HG03575 (cell line): ENCODE results near the gene WDR64.
"Not testable (repeated sequence)": the region's sequence is repeated elsewhere in the genome, so short reads cannot be mapped to it uniquely, and the experiment has no call there.

Experiments used
- ATAC-seq: cut with Tn5 transposase; IDR thresholded peaks from one replicate; pipeline ENCODE4 v1.9.1; 2021; ENCODE audit not compliant: unreplicated experiment, insufficient number of reproducible peaks, low FRiP score; ENCODE audit errors: extremely low read depth

WDR64 gene

DNA sequence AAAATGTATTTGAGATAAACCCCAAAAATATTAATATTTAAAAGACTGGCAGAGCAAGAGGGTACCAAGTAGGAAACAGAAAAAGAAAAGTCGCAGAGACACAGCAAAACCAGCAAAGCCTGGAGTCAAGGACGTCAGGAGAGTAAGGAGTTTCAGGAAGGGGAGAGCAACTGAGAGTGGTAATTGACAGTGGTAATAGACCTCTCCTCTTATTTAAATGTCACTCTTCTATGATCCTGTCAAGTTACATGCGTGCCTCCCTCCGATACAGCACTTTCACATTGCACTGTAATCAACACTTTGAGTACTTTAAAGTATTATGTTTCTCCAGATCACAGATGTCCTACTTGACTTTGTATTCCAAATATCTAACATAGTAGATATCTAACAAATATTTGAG, 113.3 kb downstream of the WDR64 start:
- ATAC-seq, result no peak

DNA sequence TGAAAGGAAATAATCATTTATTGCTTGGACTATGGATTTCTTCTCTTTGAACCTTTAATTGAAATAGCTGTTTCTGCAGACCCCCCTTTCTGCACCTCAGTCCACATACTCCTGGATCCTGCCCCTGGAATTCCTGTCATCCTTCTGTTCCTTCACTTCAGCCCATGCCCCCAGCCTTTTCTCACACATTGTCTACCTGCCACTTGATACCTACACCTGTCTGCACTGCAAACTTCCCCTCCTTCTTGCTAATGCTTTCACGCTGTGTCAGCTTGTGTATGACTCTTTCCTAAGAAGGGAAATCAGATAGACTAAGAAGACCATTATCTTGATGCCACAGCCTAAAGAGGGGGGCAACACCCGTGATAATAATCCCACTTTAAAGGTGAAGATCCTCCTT, 115.7 kb downstream of the WDR64 start:
- no peak for ATAC-seq

DNA sequence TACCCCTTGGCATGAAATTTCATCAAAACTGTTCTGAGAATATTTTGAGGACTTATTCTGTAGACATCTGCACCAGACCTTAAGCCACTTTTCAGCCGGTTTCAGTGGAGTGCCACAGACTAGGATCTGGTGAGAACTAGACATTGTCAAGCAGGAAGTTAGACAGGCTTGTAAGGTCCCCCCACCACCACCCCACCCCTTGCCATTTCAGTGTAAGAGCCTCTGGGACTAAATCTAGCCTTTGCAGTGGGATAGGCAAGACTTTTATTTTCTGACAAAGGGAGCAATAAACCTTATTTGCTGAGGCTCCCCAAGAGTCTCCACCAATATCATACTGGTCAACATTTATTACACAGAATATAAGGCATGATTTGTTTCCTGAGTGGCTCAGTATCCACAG, 118.0 kb downstream of the WDR64 start:
- ATAC-seq, result no peak

DNA sequence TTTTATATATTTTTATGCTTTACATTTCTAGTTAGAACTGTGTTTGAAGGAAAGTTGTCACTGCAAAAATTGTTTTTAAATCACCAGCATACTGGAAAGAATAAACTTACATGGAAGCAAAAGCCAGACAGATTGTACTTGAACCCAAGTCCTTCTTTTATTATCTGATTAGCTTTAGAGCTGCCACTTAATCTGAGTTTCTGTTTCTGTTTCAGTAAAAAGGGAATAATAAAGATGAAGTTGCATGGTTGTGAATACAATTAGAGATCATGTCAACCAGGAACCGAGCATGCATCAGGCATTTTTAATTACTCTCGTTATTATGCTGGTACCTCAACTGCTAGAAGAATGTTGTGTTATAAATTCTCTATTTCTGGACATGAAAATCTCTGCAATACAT, 119.0 kb downstream of the WDR64 start:
- ATAC-seq, result no peak

DNA sequence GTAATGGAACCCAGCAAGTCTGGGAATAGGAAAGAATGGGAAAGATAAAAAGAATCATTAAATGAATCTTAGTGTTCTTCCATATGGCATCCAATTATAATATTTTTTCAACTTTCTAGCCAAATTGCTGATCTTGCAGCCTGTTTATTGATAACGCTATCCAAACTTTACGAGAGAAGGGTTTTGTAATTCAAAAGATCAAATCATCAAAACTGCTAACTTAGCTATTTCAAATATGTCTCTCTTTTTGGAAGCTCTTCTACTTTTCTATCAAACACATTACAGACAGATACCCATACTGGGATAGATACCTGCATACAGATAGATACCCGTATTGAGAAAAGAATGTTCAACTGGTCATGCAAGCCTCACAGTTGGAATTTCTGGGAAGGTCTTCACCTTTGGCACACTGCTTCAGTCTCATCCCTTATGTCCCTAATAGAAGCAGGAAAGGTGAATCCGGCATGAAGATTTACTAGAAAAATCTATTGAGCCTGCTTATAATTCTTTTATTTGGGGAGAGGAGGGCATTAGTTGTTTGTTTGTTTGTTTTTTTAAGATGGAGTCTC, 120.9 kb downstream of the WDR64 start:
- ATAC-seq, result no peak

DNA sequence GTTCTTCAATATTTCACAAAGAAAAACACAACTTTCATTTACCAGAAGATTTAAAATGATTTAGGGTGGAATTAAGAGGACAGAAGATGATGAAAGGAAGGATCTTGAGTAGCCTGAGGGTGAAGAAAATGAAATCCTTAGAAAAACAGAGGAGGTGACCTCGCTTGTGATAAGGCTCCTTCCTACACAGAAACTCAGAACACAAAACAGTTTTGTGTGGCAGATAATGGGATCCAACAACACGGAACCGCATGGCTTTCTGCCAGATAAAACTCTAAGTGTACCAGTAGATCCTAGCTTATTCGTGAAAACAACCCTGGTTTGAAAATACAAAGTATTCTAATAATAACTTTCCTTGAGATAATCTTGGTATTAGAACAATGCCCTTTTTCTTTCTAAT, 121.9 kb downstream of the WDR64 start:
- no peak for ATAC-seq

DNA sequence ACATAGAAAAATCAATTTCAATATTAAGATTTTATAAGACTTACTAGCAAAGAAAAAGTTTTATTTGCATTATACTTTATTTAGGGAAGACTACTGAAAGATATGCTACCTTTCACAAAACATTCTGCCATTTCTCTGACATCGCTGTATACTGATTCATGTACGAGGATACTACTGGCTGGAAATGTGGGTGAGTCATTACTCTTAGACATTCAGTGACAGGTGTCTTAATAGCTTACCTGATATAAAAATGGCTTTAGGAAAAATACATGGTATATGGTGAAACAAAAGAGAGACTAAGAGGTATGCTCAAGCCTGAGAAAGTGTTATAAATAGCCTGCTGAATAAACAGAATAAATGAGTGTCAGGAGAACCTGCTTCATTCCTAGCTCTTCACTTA, 122.9 kb downstream of the WDR64 start:
- no peak for ATAC-seq

DNA sequence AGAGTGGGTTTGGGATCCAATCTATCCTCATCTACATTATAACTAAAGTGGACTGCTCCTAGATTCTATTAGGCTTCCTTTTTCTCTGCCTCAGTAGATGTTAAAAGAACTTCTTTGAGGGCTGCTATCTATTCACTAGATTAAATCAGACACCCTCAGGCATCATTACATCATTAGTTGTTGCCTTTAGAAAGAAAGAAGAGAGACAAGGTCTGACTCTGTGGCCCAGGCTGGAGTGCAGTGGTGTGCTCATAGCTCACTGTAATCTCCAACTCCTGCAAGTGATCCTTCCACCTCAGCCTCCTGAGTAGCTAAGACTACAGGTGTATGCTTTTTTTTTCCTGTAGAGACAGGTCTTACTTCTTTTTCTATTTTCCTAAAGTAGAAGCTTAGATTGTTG, 124.8 kb downstream of the WDR64 start:
- no peak for ATAC-seq

DNA sequence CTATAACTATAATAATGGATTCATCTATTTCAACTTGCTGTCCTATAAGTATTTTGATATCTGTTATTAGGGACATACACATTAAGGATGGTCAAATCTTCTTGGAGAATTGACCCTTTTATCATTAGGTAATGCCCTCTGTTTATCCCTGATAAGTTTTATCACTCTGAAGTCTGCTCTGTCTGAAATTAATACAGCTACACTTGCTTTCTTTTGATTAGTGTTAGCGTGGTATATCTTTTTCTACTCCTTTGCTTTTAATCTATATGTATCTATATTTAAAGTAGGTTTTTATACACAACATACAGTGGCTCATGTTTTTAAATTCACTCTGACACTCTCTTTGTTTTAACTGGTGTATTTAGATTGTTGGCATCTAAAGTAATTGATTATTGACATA, 126.0 kb downstream of the WDR64 start:
- no peak for ATAC-seq

DNA sequence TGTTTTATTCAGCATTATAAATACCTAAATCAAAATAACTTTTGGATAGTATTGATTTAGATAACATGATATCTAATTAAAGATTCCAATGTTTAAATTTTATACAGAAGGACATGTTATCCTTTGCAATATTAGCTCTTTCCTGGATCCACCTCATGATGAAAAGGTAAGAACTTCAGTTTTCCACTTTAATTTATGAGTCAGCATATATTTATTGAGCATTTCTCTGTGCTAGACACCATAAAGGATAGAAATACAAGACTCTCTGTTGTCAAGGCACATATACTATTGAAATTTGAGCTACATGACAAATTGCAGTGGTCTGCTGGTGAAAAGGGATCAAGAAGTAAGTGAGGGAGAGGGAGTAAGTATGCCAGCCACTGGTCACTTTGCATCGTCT, 127.8 kb downstream of the WDR64 start:
- ATAC-seq, result no peak

DNA sequence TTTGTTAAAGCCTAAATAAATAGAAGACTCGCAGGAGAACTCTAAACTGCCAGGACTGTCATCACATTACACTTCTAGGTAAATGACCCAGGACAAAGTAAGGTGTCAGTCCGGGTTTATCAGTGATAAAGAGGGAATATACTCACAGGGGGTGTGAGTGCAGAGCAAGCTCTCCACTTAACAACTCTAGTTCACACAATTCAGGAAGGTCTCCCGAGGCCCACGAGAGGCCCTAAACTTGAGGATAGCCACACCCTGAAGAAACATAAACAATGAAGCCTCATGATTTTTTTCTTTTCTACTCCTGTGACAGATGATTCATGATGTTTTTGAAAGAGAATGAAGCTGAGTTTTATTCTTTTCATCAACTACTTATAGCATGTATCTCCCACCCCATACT, 130.3 kb downstream of the WDR64 start:
- no peak for ATAC-seq

DNA sequence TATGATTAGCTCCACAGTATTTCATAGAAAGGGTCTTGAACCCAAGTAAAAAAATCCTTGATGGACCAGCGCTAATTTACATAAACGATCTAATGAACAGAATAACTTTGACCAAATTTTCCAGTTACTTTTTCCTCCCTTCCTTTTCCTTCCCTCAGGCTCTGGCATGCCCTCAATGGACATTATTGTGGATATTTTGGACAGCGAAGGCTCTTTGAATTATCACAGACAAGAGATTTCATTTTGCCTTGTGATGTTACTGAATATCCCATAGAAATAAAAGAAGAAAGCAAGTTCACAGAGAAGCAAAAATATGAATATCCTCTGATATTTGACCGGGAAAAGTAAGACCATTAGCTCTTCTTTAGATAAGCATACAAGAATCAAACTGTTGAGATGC, 135.6 kb downstream of the WDR64 start:
- ATAC-seq, result no peak

DNA sequence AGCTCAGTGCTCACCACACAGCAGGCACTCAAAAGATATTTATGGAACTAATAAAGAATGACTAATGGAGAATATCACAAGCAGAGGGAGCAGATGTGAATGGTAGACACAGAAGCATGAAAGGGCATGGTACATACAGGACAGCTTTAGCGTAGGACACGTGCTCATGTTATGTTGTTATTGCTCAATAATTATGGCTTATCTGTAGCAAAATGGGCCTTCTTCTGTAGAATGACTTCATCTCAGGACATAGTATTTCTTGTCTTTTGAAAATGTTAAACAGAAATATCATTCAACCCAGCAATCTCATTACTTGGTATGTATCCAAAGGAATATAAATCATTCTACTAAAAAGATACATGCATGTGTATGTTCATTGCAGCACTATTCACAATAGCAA, 137.0 kb downstream of the WDR64 start:
- ATAC-seq, result no peak

DNA sequence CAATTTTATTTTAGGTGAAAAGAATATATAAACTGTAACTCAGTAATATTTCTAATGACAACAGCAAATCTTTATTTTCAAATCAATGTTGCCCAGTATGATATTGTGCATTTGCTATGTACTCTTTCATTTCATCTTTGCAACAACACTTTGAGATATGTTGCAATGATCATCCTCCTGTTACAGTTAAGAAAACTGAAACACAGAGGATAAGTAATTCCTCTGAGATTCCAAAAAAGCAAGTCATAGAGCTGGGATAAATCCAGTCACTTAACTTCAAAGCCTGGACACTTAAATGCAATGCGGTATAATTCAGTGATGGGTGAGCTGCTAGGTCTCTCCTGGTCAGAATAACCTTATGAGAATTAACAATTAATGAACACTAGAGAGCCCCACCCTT, 147.3 kb downstream of the WDR64 start:
- no peak for ATAC-seq

DNA sequence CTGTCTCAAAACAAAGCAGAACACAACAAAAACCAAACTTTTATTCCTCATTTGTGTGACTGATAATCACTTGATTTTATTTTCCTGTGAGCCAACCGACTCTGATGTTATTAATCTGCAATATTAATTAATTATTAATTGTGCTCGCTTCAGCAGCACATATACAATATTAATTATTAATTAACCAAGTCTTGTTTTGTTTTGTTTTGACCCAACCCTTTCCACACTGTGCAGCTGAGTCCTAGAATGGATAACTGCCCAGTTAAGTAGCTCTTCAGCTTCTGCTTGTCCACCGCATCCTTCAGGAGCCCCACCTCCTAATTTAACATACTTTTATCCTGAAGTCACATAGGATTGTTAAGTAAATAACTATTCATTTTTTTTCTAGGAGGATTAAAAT, 148.6 kb downstream of the WDR64 start:
- no peak for ATAC-seq

DNA sequence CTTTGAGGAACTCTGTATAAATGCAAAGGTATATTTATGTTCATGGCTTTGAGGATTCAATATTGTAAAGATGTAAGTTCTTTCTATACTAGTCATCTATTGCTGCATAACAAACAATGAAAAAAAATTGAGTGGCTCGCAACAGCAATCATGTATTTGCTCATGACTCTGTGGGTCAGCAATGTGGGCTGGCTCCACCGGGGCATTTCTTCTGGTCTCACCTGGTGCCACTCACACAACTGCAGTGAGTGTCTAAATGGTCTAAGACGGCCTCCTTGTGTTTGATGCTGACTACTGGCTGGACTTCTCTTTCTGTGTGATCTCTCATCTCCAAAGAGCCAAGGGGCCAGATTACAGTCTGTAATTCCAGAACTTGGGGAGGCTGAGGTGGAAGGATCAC, 150.8 kb downstream of the WDR64 start:
- no peak for ATAC-seq

DNA sequence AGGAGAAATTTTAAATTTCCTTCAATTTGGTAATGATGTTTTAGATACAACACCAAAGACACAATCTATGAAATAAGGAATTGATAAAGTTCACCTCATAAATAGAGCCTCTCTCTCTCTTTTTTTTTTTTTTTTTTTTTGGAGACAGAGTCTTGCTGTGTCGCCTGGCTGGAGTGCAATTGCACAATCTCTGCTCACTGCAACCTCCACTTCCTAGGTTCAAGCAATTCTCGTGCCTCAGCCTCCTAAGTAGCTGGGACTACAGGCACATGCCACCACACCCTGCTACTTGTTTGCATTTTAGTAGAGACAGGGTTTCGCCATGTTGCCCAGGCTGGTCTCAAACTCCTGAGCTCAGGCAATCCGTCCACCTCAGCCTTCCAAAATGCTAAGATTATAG, 152.6 kb downstream of the WDR64 start:
- ATAC-seq, result not testable (repeated sequence)

DNA sequence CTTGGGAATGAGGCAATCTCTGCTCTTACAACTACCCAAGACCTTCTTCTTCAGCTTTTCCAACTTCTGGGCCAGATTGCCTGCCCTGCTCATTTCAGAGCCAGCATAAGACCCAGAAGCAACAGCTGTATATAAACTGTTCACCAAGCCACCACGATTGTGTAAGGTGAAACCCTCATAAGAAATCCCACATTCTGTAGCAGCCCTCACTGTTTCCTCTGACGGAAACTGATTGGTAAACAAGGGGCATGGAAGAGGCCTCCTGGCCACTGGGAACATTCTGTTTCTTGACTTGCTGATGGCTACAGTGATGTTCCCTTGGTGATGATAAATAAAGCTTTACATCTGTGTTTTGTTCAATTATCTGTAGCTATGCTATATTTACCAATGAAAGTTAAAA, 156.2 kb downstream of the WDR64 start:
- ATAC-seq, result no peak

DNA sequence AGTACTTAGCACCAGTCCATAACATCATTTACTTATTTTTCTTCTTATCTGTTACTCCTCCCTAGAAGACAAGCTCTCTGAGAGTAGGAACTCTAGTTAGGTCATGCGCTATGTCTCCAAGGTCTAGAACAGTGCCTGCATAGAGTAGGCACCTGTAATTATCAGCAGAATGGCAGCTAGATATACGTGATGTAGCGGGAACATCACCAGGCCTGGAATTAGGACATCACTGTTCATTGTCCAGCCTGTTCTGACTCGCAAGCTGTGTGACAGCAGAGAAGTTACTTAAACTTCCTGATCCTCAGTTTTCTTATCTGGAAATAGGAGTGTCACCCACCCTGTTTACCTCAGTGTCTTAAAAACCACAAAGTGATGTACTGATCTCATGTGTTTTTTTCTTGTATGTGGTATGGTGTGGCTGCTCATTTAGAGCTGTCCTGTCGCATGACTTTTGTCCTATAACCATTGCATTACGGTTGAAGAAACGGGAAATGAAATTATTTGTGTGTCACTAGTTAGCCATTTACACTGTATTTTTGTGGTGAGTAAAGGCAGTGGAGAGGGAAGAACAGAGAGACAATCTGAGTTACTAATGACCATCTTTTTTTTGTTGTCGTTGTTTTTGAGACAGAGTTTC, 158.8 kb downstream of the WDR64 start:
- no peak for ATAC-seq

DNA sequence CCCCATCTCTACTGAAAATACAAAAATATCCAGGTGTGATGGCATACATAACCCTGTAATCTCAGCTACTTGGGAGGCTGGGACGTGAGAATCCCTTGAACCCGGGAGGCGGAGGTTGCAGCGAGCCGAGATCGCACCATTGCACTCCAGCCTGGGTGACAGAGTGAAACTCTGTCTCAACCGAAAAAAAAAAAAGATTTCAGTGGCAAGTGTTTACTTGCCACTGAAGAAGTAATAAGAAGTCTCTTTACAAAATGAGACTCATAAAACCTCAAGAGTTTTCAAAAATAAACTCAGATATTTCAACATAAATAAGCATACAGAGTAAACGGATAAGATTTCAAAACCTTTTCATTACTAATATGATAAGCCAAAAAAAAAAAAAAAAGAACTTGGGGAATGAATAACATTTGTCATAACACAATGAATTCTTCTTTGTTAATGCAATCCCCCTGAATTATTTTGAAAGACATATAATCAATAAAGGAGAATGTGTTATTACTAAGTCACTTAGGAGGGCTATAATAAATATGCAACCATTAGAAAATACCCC, 161.8 kb downstream of the WDR64 start:
- no peak for ATAC-seq

DNA sequence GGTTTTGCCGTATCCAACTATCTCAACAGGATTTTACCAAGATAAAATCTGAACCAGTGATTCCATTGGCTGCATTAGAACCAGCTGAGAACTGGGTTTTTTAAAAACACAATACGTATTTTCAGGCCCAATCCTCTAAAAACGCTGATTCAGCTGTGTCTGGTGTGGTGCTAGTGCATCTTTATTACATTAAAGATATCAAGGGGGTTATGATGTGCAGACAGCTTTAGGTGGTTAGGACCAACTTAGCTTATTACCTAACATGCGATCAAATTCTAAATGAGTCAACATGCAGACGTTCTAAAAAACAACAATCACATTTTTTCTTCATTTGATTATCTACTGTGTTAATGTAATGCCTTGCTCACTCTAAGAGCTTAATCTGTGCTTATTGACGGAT, 163.9 kb downstream of the WDR64 start:
- no peak for ATAC-seq
